Activated naive CD8-positive, alpha-beta T cell treated with anti-CD3 and anti-CD28 coated beads for 36 hours (primary cell): ENCODE data around the gene APOL2. TPM values are rescaled to one million over a fixed set of nuclear protein-coding genes. Genes with fewer than 3 reads are reported as not detected.

ENCODE experiments used
- DNase-seq: peaks from one replicate; pipeline ENCODE4 v3.0.0; 2021
- H3K27ac Mint-ChIP-seq: one replicate; pipeline ENCODE4 v1.8.0; 2022; ENCODE audit warnings: mild to moderate bottlenecking, moderate library complexity, mixed read lengths
- H3K27me3 Mint-ChIP-seq: one replicate; pipeline ENCODE4 v1.8.0; 2022; ENCODE audit warnings: mild to moderate bottlenecking, mixed read lengths
- H3K36me3 Mint-ChIP-seq: one replicate; pipeline ENCODE4 v1.8.0; 2021; ENCODE audit warnings: mild to moderate bottlenecking, mixed read lengths
- H3K4me1 Mint-ChIP-seq: one replicate; pipeline ENCODE4 v1.8.0; 2021; ENCODE audit warnings: mixed read lengths
- H3K4me3 Mint-ChIP-seq: one replicate; pipeline ENCODE4 v1.8.0; 2022; ENCODE audit warnings: mild to moderate bottlenecking, moderate library complexity, mixed read lengths
- H3K9me3 Mint-ChIP-seq: one replicate; pipeline ENCODE4 v1.8.0; 2022; ENCODE audit warnings: mixed read lengths
- total RNA-seq, 2 experiments: library from RNA; stranded (reverse); gene quantifications; one replicate each; pipeline ENCODE4 v1.2.3, GENCODE V29; 2021

Gene APOL2
- 10 to 100 TPM; 54.3 to 57.0 TPM for total RNA-seq

- Mint-ChIP-seq H3K4me1 (peaks cover 43% of the 10 kb centered on the region), H3K27ac (peak within 1 kb of the TSS; percentile 97), H3K27me3 (no peaks in the 10 kb centered on the region), H3K4me3 (peak within 1 kb of the TSS; percentile 86), H3K9me3 (peaks cover 7% of the 10 kb centered on the region), H3K36me3 (peaks cover 44% of the 10 kb centered on the region)
- peak; percentile 81 for DNase-seq
Measured at GRCh38 chr22:36239401-36240171, at the start of gene APOL2. Gene APOL2 (minus strand): TSS chr22:36239527. CDS start chr22:36233162, 6,365 bp downstream.

GRCh38 chr22:36288571-36289405, 49.5 kb upstream of the APOL2 start:
- peaks cover 66% of the 10 kb centered on the region for H3K36me3 Mint-ChIP-seq
- no peaks in the 10 kb centered on the region for H3K27me3 Mint-ChIP-seq
- H3K9me3 Mint-ChIP-seq = peaks cover 5% of the 10 kb centered on the region
- peaks cover 21% of the 10 kb centered on the region for H3K4me1 Mint-ChIP-seq
- H3K4me3 Mint-ChIP-seq = no peak overlapping the region
- H3K27ac Mint-ChIP-seq = peak overlapping the region; percentile 80
- no peak for DNase-seq

- Mint-ChIP-seq H3K9me3 (peaks cover 5% of the 10 kb centered on the region), H3K4me3 (no peak overlapping the region), H3K4me1 (peaks cover 21% of the 10 kb centered on the region), H3K27me3 (no peaks in the 10 kb centered on the region), H3K36me3 (peaks cover 59% of the 10 kb centered on the region), H3K27ac (peak overlapping the region; percentile 65)
- no peak for DNase-seq
Measured at GRCh38 chr22:36287881-36288515, 48.7 kb upstream of the APOL2 start.

GRCh38 chr22:36286096-36286957, 47.0 kb upstream of the APOL2 start:
- peaks cover 52% of the 10 kb centered on the region for H3K36me3 Mint-ChIP-seq

GRCh38 chr22:36285545-36285944, 46.2 kb upstream of the APOL2 start:
- Mint-ChIP-seq H3K36me3 (peaks cover 48% of the 10 kb centered on the region), H3K4me1 (peaks cover 17% of the 10 kb centered on the region), H3K27ac (peak overlapping the region; percentile 51), H3K27me3 (no peaks in the 10 kb centered on the region), H3K4me3 (no peak overlapping the region), H3K9me3 (no peaks in the 10 kb centered on the region)
- no peak for DNase-seq

More at GRCh38 chr22:36286096-36286957, 47.0 kb upstream of the APOL2 start:
- peak overlapping the region; percentile 78 for H3K27ac Mint-ChIP-seq
- peak; percentile 77 for DNase-seq
- H3K4me1 Mint-ChIP-seq = peaks cover 15% of the 10 kb centered on the region
- H3K4me3 Mint-ChIP-seq = no peak overlapping the region
- no peaks in the 10 kb centered on the region for H3K9me3 Mint-ChIP-seq
- H3K27me3 Mint-ChIP-seq = no peaks in the 10 kb centered on the region

- Mint-ChIP-seq H3K9me3 (no peaks in the 10 kb centered on the region), H3K36me3 (peaks cover 48% of the 10 kb centered on the region), H3K27me3 (no peaks in the 10 kb centered on the region), H3K4me1 (peaks cover 17% of the 10 kb centered on the region), H3K4me3 (no peak overlapping the region), H3K27ac (no peak overlapping the region)
- DNase-seq = no peak
Measured at GRCh38 chr22:36285017-36285416, 45.7 kb upstream of the APOL2 start.

- DNase-seq = no peak
- Mint-ChIP-seq H3K4me3 (no peak overlapping the region), H3K4me1 (peaks cover 13% of the 10 kb centered on the region), H3K27ac (peak overlapping the region; percentile 20), H3K9me3 (no peaks in the 10 kb centered on the region), H3K27me3 (no peaks in the 10 kb centered on the region), H3K36me3 (peaks cover 44% of the 10 kb centered on the region)
Measured at GRCh38 chr22:36284171-36284571, 44.8 kb upstream of the APOL2 start.

GRCh38 chr22:36282328-36282831, 43.1 kb upstream of the APOL2 start:
- no peak for DNase-seq

GRCh38 chr22:36281781-36282327, 42.5 kb upstream of the APOL2 start:
- Mint-ChIP-seq H3K9me3 (no peaks in the 10 kb centered on the region), H3K4me3 (no peak overlapping the region), H3K4me1 (peaks cover 22% of the 10 kb centered on the region), H3K27me3 (no peaks in the 10 kb centered on the region), H3K36me3 (peaks cover 27% of the 10 kb centered on the region), H3K27ac (no peak overlapping the region)
- no peak for DNase-seq

More at GRCh38 chr22:36282328-36282831, 43.1 kb upstream of the APOL2 start:
- Mint-ChIP-seq H3K9me3 (no peaks in the 10 kb centered on the region), H3K4me3 (no peak overlapping the region), H3K4me1 (peaks cover 22% of the 10 kb centered on the region), H3K27me3 (no peaks in the 10 kb centered on the region), H3K36me3 (peaks cover 33% of the 10 kb centered on the region), H3K27ac (no peak overlapping the region)

GRCh38 chr22:36280379-36280778, 41.1 kb upstream of the APOL2 start:
- no peak overlapping the region for H3K4me3 Mint-ChIP-seq
- no peaks in the 10 kb centered on the region for H3K9me3 Mint-ChIP-seq
- H3K36me3 Mint-ChIP-seq = peaks cover 22% of the 10 kb centered on the region
- peaks cover 28% of the 10 kb centered on the region for H3K4me1 Mint-ChIP-seq
- H3K27ac Mint-ChIP-seq = peak overlapping the region; percentile 29
- no peak for DNase-seq
- H3K27me3 Mint-ChIP-seq = no peaks in the 10 kb centered on the region

GRCh38 chr22:36279219-36279666, 39.9 kb upstream of the APOL2 start:
- Mint-ChIP-seq H3K4me1 (peaks cover 30% of the 10 kb centered on the region), H3K36me3 (peaks cover 19% of the 10 kb centered on the region), H3K27ac (no peak overlapping the region), H3K9me3 (no peaks in the 10 kb centered on the region), H3K4me3 (no peak overlapping the region), H3K27me3 (no peaks in the 10 kb centered on the region)
- no peak for DNase-seq

- DNase-seq = peak; percentile 62
- Mint-ChIP-seq H3K4me1 (peaks cover 35% of the 10 kb centered on the region), H3K9me3 (no peaks in the 10 kb centered on the region), H3K36me3 (peaks cover 18% of the 10 kb centered on the region), H3K27ac (peak overlapping the region; percentile 62), H3K27me3 (no peaks in the 10 kb centered on the region), H3K4me3 (no peak overlapping the region)
Measured at GRCh38 chr22:36277482-36278291, 38.4 kb upstream of the APOL2 start.

- H3K36me3 Mint-ChIP-seq = peaks cover 2% of the 10 kb centered on the region
- no peaks in the 10 kb centered on the region for H3K27me3 Mint-ChIP-seq
- no peak overlapping the region for H3K27ac Mint-ChIP-seq
- no peak overlapping the region for H3K4me3 Mint-ChIP-seq
- DNase-seq = no peak
- H3K4me1 Mint-ChIP-seq = peaks cover 33% of the 10 kb centered on the region
- H3K9me3 Mint-ChIP-seq = no peaks in the 10 kb centered on the region
Measured at GRCh38 chr22:36274531-36274930, 35.2 kb upstream of the APOL2 start.
